HepG2 (cell line): ENCODE measurements around the gene ZNF284. TPM values are rescaled to one million over a fixed set of nuclear protein-coding genes. Genes with fewer than 3 reads are reported as not detected.

Experiments used
- BRF2 ChIP-seq: sonication (generic); formaldehyde crosslinking; IDR thresholded peaks from 2 replicates; pipeline ENCODE4 v1.8.1; 2022; ENCODE audit warnings: mild to moderate bottlenecking, missing genetic modification reagents
- CENPBD1 ChIP-seq: sonication (generic); formaldehyde crosslinking; IDR thresholded peaks from 2 replicates; pipeline ENCODE4 v1.8.0; 2022; ENCODE audit warnings: missing genetic modification reagents, low read depth, mild to moderate bottlenecking, borderline replicate concordance
- CREB1 ChIP-seq, 2 experiments: fragments of 450-650 bp in 1 of 2; IDR thresholded peaks; 2 replicates each; pipeline ENCODE4 v1.6.1; 2016 to 2017; ENCODE audit warnings: control low read depth in 1 of 2, mild to moderate bottlenecking in 1 of 2, missing compliant biosample characterization in 1 of 2, missing genetic modification characterization in 1 of 2
- FOXK2 ChIP-seq: fragments of 450-650 bp; IDR thresholded peaks from 2 replicates; pipeline ENCODE4 v1.6.1; 2016
- GMEB1 ChIP-seq: sonication (generic); formaldehyde crosslinking; IDR thresholded peaks from 2 replicates; pipeline ENCODE4 v1.5.1; 2020; ENCODE audit warnings: missing genetic modification reagents, mild to moderate bottlenecking, borderline replicate concordance
- HDAC6 ChIP-seq: fragments of 200-600 bp; sonication (generic); IDR thresholded peaks from 2 replicates; pipeline ENCODE4 v1.7.0; 2017; ENCODE audit warnings: mild to moderate bottlenecking, antibody characterized with exemption, low read length, low read depth
- HNRNPUL1 ChIP-seq: fragments of 200-400 bp; formaldehyde crosslinking; IDR thresholded peaks from 2 replicates; pipeline ENCODE4 v1.6.1; 2017; ENCODE audit warnings: low read depth, mild to moderate bottlenecking, low read length, moderate library complexity
- HOXA9 ChIP-seq: sonication (generic); formaldehyde crosslinking; IDR thresholded peaks from 2 replicates; pipeline ENCODE4 v1.8.1; 2022; ENCODE audit warnings: missing genetic modification reagents, mild to moderate bottlenecking, moderate library complexity, borderline replicate concordance
- NAIF1 ChIP-seq: sonication (generic); formaldehyde crosslinking; IDR thresholded peaks from 2 replicates; pipeline ENCODE4 v1.5.0; 2020; ENCODE audit warnings: mild to moderate bottlenecking, missing genetic modification reagents, borderline replicate concordance
- POLR2AphosphoS5 ChIP-seq: IDR thresholded peaks from 2 replicates; pipeline ENCODE4 v1.6.1; 2012; ENCODE audit warnings: low read depth, low read length
- SKIL ChIP-seq: sonication (generic); formaldehyde crosslinking; IDR thresholded peaks from 2 replicates; pipeline ENCODE4 v1.8.0; 2022; ENCODE audit warnings: missing genetic modification reagents, mild to moderate bottlenecking, moderate library complexity, borderline replicate concordance
- STAG1 ChIP-seq: sonication (generic); formaldehyde crosslinking; IDR thresholded peaks from 2 replicates; pipeline ENCODE4 v1.4.0; 2020; ENCODE audit warnings: missing genetic modification reagents
- XBP1 ChIP-seq: sonication (generic); formaldehyde crosslinking; IDR thresholded peaks from 2 replicates; pipeline ENCODE4 v1.5.0; 2020; ENCODE audit warnings: missing genetic modification reagents
- ZNF281 ChIP-seq: sonication (generic); formaldehyde crosslinking; IDR thresholded peaks from 2 replicates; pipeline ENCODE4 v1.4.0; 2020; ENCODE audit warnings: missing genetic modification reagents, borderline replicate concordance
- ZNF530 ChIP-seq: sonication (generic); formaldehyde crosslinking; IDR thresholded peaks from 2 replicates; pipeline ENCODE4 v1.5.0; 2020; ENCODE audit warnings: low read depth, mild to moderate bottlenecking, missing genetic modification reagents
- ZNF547 ChIP-seq: sonication (generic); formaldehyde crosslinking; IDR thresholded peaks from 2 replicates; pipeline ENCODE4 v1.5.1; 2020; ENCODE audit warnings: mild to moderate bottlenecking, missing genetic modification reagents
- ZNF562 ChIP-seq: sonication (generic); formaldehyde crosslinking; IDR thresholded peaks from 2 replicates; pipeline ENCODE4 v1.8.0; 2022; ENCODE audit warnings: missing genetic modification reagents, borderline replicate concordance
- ZNF564 ChIP-seq: sonication (generic); formaldehyde crosslinking; IDR thresholded peaks from 2 replicates; pipeline ENCODE4 v1.8.1; 2023; ENCODE audit warnings: mild to moderate bottlenecking, missing genetic modification reagents
- ZNF607 ChIP-seq: sonication (generic); formaldehyde crosslinking; IDR thresholded peaks from 2 replicates; pipeline ENCODE4 v1.5.1; 2020; ENCODE audit warnings: missing genetic modification reagents, mild to moderate bottlenecking, borderline replicate concordance
- ZNF768 ChIP-seq: sonication (generic); formaldehyde crosslinking; IDR thresholded peaks from 2 replicates; pipeline ENCODE4 v1.4.0; 2020; ENCODE audit warnings: missing genetic modification reagents
- polyA plus RNA-seq, 8 experiments: library from polyadenylated mRNA; depleted of rRNA in 3 of 8; stranded (reverse) in 7 of 8; unstranded in 1 of 8; fragments of >200 nt; fragmentation: Illumina TruSeq in 4 of 8; extraction: Trizol in 4 of 8; gene quantifications; 2 replicates each; pipeline versions ENCODE4 v1.2.1 to v1.2.3, GENCODE V29; 2011 to 2016; ENCODE audit warnings: low read depth in 4 of 8, missing spikeins in 1 of 8, mixed read lengths in 1 of 8; ENCODE audit not compliant: insufficient read depth in 1 of 8
- total RNA-seq, 5 experiments: library from RNA; depleted of rRNA; stranded (reverse); fragments of >200 nt; fragmentation: Illumina TruSeq; extraction: Trizol; gene quantifications; 2 replicates each; pipeline ENCODE4 v1.2.3, GENCODE V29; 2016; ENCODE audit warnings: low read depth in 1 of 5

Gene ZNF284
- total and polyA plus RNA-seq, 2 of the 13 experiments (the other 11 are each of a cell fraction or from before 2014, with no cell fraction given) = 1.2 to 2.3 TPM

- no peak for TF ChIP-seq ZNF281 (CRISPR knock-in tag)
- TF ChIP-seq HNRNPUL1 = no peak
- TF ChIP-seq ZNF562 (CRISPR knock-in tag) = no peak
- TF ChIP-seq ZNF607 (CRISPR knock-in tag) = no peak
- peak; percentile 24; the same call in 1 of the 2 replicates for TF ChIP-seq STAG1 (CRISPR knock-in tag)
- no peak for TF ChIP-seq FOXK2
- 0 out of 2 replicates have a peak, but pooled peaks have one; percentile 29 for TF ChIP-seq BRF2 (CRISPR knock-in tag)
- peak; percentile 81; the same call in 1 of the 2 replicates for TF ChIP-seq GMEB1 (CRISPR knock-in tag)
- TF ChIP-seq ZNF768 (CRISPR knock-in tag) = no peak
- no peak for TF ChIP-seq HOXA9 (CRISPR knock-in tag)
- peak; percentile 83 for TF ChIP-seq POLR2AphosphoS5
- TF ChIP-seq ZNF530 (CRISPR knock-in tag) = no peak
- TF ChIP-seq CREB1 (IDR thresholded peaks at IDR 0.05) = peak; percentile 45; the same call in 1 of the 2 replicates
- peak; percentile 81 for TF ChIP-seq CREB1 (CRISPR knock-in tag; IDR thresholded peaks at IDR 0.05)
- TF ChIP-seq CENPBD1 = no peak
- no peak; the same call in 1 of the 2 replicates for TF ChIP-seq NAIF1 (CRISPR knock-in tag)
- TF ChIP-seq ZNF564 (CRISPR knock-in tag) = no peak
- TF ChIP-seq ZNF547 (CRISPR knock-in tag) = no peak
- no peak for TF ChIP-seq HDAC6
- no peak; the same call in 1 of the 2 replicates for TF ChIP-seq XBP1 (CRISPR knock-in tag)
- no peak for TF ChIP-seq SKIL (CRISPR knock-in tag)
These were observed 22.2 kb downstream of the ZNF284 start, which contains the start of gene ZNF224 (continued) for GRCh38 chr19:44093931-44094765.
